CD14-positive monocyte (primary cell): ENCODE measurements around the gene BLOC1S4. TPM values are rescaled to one million over a fixed set of nuclear protein-coding genes. Genes with fewer than 3 reads are reported as not detected.
A peak's percentile ranks its signal among the peaks of the same experiment; 100 is the strongest.

Experiments used
- DNase-seq, 3 donors: peaks; one replicate each; pipeline ENCODE4 v3.0.0-alpha.2; 2011 to 2022
- H2AFZ ChIP-seq: 2 replicates; pipeline ENCODE4 v1.6.0; 2012; ENCODE audit warnings: mild to moderate bottlenecking, low read depth, low read length, inconsistent platforms; ENCODE audit not compliant: insufficient read depth, poor library complexity, severe bottlenecking
- H3K27ac ChIP-seq, 2 donors: 1 replicate in 1 of 2; 2 replicates in 1 of 2; pipeline ENCODE4 v1.5.1; 2012 to 2013; ENCODE audit warnings: low read length in 2 of 2, control low read depth in 1 of 2, inconsistent platforms in 1 of 2, low read depth in 1 of 2, mild to moderate bottlenecking in 1 of 2
- H3K27me3 ChIP-seq, 2 donors: one replicate each; pipeline versions ENCODE4 v1.6.0 to v1.6.1; 2011 to 2013; ENCODE audit warnings: low read length in 2 of 2; ENCODE audit not compliant: control insufficient read depth in 2 of 2, insufficient read depth in 2 of 2
- H3K36me3 ChIP-seq, 2 donors: replicated peaks in 1 of 2; 1 replicate in 1 of 2; 2 replicates in 1 of 2; pipeline versions ENCODE4 v1.5.1 to v1.6.1; 2012 to 2013; ENCODE audit warnings: low read length in 2 of 2, control low read depth in 1 of 2, inconsistent platforms in 1 of 2, mild to moderate bottlenecking in 1 of 2; ENCODE audit not compliant: insufficient read depth in 2 of 2, control insufficient read depth in 1 of 2
- H3K4me1 ChIP-seq, 2 donors: 1 replicate in 1 of 2; 2 replicates in 1 of 2; pipeline versions ENCODE4 v1.5.1 to v1.6.1; 2012 to 2013; ENCODE audit warnings: low read length in 2 of 2, control low read depth in 1 of 2, inconsistent platforms in 1 of 2, mild to moderate bottlenecking in 1 of 2, moderate library complexity in 1 of 2; ENCODE audit not compliant: insufficient read depth in 2 of 2, control insufficient read depth in 1 of 2
- H3K4me2 ChIP-seq: replicated peaks from 2 replicates; pipeline ENCODE3; 2012; ENCODE audit warnings: low read length, moderate library complexity, mild to moderate bottlenecking; ENCODE audit not compliant: poor library complexity, severe bottlenecking; ENCODE audit errors: extremely low read depth
- H3K4me3 ChIP-seq, 3 experiments: fragments of 200-600 bp in 1 of 3; sonication (generic) in 1 of 3; replicated peaks in 1 of 3; 1 replicate in 2 of 3; 2 replicates in 1 of 3; pipeline ENCODE4 v1.5.1; 2011 to 2013; ENCODE audit warnings: low read length in 3 of 3, mild to moderate bottlenecking in 3 of 3, control low read depth in 2 of 3, low read depth in 2 of 3, inconsistent platforms in 1 of 3, moderate library complexity in 1 of 3
- H3K79me2 ChIP-seq: 2 replicates; pipeline ENCODE4 v1.6.0; 2012; ENCODE audit warnings: mild to moderate bottlenecking, control low read depth, inconsistent platforms, low read length, moderate library complexity; ENCODE audit not compliant: insufficient read depth
- H3K9ac ChIP-seq: 2 replicates; pipeline ENCODE4 v1.6.0; 2017; ENCODE audit warnings: low read length, mild to moderate bottlenecking; ENCODE audit not compliant: insufficient read depth, poor library complexity, severe bottlenecking
- H3K9me3 ChIP-seq, 2 donors: replicated peaks in 1 of 2; 1 replicate in 1 of 2; 2 replicates in 1 of 2; pipeline versions ENCODE4 v1.5.1 to v1.6.1; 2012 to 2013; ENCODE audit warnings: low read length in 2 of 2, control low read depth in 1 of 2; ENCODE audit not compliant: control insufficient read depth in 1 of 2, insufficient read depth in 1 of 2
- H4K20me1 ChIP-seq: 2 replicates; pipeline ENCODE4 v1.6.0; 2012; ENCODE audit warnings: mild to moderate bottlenecking, low read length, control low read depth, moderate library complexity; ENCODE audit not compliant: insufficient read depth
- H3K27ac Mint-ChIP-seq, 7 donors: one replicate each; pipeline ENCODE4 v1.8.0; 2020; ENCODE audit warnings: mild to moderate bottlenecking in 7 of 7, mixed read lengths in 7 of 7, moderate library complexity in 6 of 7, inconsistent platforms in 2 of 7
- H3K27me3 Mint-ChIP-seq, 3 donors: one replicate each; pipeline ENCODE4 v1.8.0; 2021 to 2022; ENCODE audit warnings: low read depth in 3 of 3, mild to moderate bottlenecking in 3 of 3, mixed read lengths in 3 of 3, moderate library complexity in 3 of 3, inconsistent platforms in 1 of 3
- H3K36me3 Mint-ChIP-seq, 2 donors: one replicate each; pipeline ENCODE4 v1.8.0; 2020; ENCODE audit warnings: mixed read lengths in 2 of 2, inconsistent platforms in 1 of 2, mild to moderate bottlenecking in 1 of 2
- H3K4me1 Mint-ChIP-seq: one replicate; pipeline ENCODE4 v1.8.0; 2020; ENCODE audit warnings: mild to moderate bottlenecking, mixed read lengths
- H3K4me3 Mint-ChIP-seq, 2 donors: one replicate each; pipeline ENCODE4 v1.8.0; 2020; ENCODE audit warnings: mild to moderate bottlenecking in 2 of 2, mixed read lengths in 2 of 2, moderate library complexity in 1 of 2
- H3K9me3 Mint-ChIP-seq, 7 donors: one replicate each; pipeline ENCODE4 v1.8.0; 2020 to 2022; ENCODE audit warnings: mixed read lengths in 7 of 7, mild to moderate bottlenecking in 6 of 7, moderate library complexity in 6 of 7, inconsistent platforms in 2 of 7
- CTCF ChIP-seq: fragments of 200-600 bp; IDR thresholded peaks from one replicate; pipeline ENCODE4 v1.8.0; 2022; ENCODE audit warnings: antibody characterized with exemption, mild to moderate bottlenecking
- WGBS: methylation state at CpG from one replicate; pipeline ENCODE4 v1.1.5; 2013; ENCODE audit warnings: missing lambda C conversion rate; ENCODE audit not compliant: insufficient coverage; 5-methylcytosine and 5-hydroxymethylcytosine counted together
- intact Hi-C, 2 donors: fragments of 100-400 bp; cut with micrococcal nuclease; formaldehyde crosslinking; loops; one replicate each; pipeline versions ENCODE4 v1.15.0 to v1.15.1; 2023
- polyA plus RNA-seq, 3 donors: library from polyadenylated mRNA; depleted of rRNA in 1 of 3; unstranded in 2 of 3; stranded (reverse) in 1 of 3; fragments of 300-500 nt in 2 of 3; fragments of >200 nt in 1 of 3; fragmentation: Illumina TruSeq in 2 of 3; gene quantifications; 1 replicate in 2 of 3; 2 replicates in 1 of 3; pipeline ENCODE4 v1.2.3, GENCODE V29; 2012 to 2021

Gene BLOC1S4
- polyA plus RNA-seq, 3 donors = 6.7 to 30.9 (median 20.1) TPM

DNA sequence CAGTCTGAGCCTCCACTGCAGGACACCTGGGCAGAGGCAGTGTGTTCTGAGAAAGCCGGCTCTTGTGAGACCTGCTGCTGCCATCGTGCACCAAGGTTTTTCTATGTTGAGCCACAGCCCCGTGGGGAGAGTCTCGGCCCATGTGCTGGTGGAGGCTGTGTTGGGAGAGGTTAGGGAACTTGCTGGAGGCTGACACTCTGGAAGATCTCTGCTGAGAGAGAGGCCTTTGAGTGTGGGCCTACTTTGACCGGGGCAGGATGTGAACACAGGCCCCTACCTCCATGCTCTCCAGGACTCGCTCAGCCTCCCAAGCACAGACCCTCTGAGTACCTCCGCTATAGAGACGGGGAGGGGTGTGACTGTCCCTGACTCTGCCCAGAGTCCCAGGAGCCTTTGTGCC lies 23.6 kb upstream of the BLOC1S4 start:
- Mint-ChIP-seq H3K27ac (peak overlapping the region in 4 of 7 donors; percentile 61 to 87 (median 78)), H3K9me3 (peaks cover 0 to 5% (median under 1%) of the 10 kb centered on the region in 7 donors), H3K4me3 (no peak overlapping the region), H3K27me3 (peaks cover 0 to 9% (median 0%) of the 10 kb centered on the region in 3 donors), H3K36me3 (peaks cover 3% of the 10 kb centered on the region in 2 donors), H3K4me1 (peaks cover 71% of the 10 kb centered on the region)
- Histone ChIP-seq H3K27me3 (no peaks in the 10 kb centered on the region), H3K79me2 (peaks cover 20% of the 10 kb centered on the region), H3K4me1 (peaks cover 45 to 63% of the 10 kb centered on the region in 2 donors), H3K9ac (no peak overlapping the region), H3K4me2 (no peak overlapping the region), H3K4me3 (no peak overlapping the region), H3K9me3 (no peaks in the 10 kb centered on the region), H4K20me1 (no peaks in the 10 kb centered on the region), H2AFZ (no peak overlapping the region), H3K27ac (no peak overlapping the region), H3K36me3 (no peaks in the 10 kb centered on the region)
- 97% methylated on average over 5 of the region's 8 CpGs for WGBS
- no peak for TF ChIP-seq CTCF
- DNase-seq = no peak
- intact Hi-C loops = no loop called here

DNA sequence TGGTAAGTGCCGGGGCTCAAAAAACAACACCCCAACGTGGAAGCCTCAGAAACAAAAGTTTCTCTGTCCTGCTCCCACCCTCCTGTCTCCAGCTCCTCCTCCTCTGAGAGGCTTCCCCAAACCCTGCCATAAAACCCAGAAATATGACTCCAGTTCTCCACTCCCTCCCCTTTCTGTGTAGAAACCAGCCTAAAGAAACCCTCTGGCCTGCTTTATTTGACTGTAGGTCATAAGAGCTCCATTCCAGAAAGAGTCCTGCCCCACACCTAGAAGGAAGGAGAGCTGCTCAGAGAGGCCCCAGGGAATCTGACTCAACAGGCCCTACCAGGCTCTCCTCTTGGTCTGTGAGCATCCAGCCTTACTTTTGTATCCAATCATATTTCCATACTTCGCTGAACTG lies 23.2 kb upstream of the BLOC1S4 start:
- H4K20me1 ChIP-seq = no peaks in the 10 kb centered on the region
- no peaks in the 10 kb centered on the region for H3K27me3 ChIP-seq
- no peak overlapping the region for H2AFZ ChIP-seq
- H3K79me2 ChIP-seq = peaks cover 20% of the 10 kb centered on the region
- no peak for TF ChIP-seq CTCF
- peaks cover 45 to 63% of the 10 kb centered on the region in 2 donors for H3K4me1 ChIP-seq
- H3K27ac ChIP-seq = no peak overlapping the region
- no CpG with 5 or more reads among the region's 3 CpGs for WGBS
- H3K36me3 ChIP-seq = no peaks in the 10 kb centered on the region
- H3K4me3 ChIP-seq = no peak overlapping the region
- peaks cover 3% of the 10 kb centered on the region in 2 donors for H3K36me3 Mint-ChIP-seq
- no peak overlapping the region for H3K4me3 Mint-ChIP-seq
- no peak for DNase-seq
- H3K27me3 Mint-ChIP-seq = peaks cover 0 to 8% (median 0%) of the 10 kb centered on the region in 3 donors
- no peak overlapping the region for H3K9ac ChIP-seq
- H3K4me1 Mint-ChIP-seq = peaks cover 71% of the 10 kb centered on the region
- H3K27ac Mint-ChIP-seq = peak overlapping the region; percentile 7 to 87 (median 82)
- H3K9me3 Mint-ChIP-seq = peaks cover 0 to 2% (median 0%) of the 10 kb centered on the region in 7 donors
- H3K4me2 ChIP-seq = no peak overlapping the region
- intact Hi-C loops = no loop called here
- H3K9me3 ChIP-seq = no peaks in the 10 kb centered on the region
